Dendritic cell treated with granulocyte-macrophage colony-stimulating factor and Interleukin-4, amounts not matched to agents 40 ng/mL and 50 ng/mL, for 4 days (primary cell): ENCODE measurements around the gene KRTAP10-2.
A peak's percentile ranks its signal among the peaks of the same experiment; 100 is the strongest.
"Not testable (repeated sequence)": the region's sequence is repeated elsewhere in the genome, so short reads cannot be mapped to it uniquely, and the experiment has no call there.

Source experiments
- H3K27ac Mint-ChIP-seq: one replicate; pipeline ENCODE4 v1.8.0; 2022; ENCODE audit warnings: mild to moderate bottlenecking, mixed read lengths
- H3K27me3 Mint-ChIP-seq: one replicate; pipeline ENCODE4 v1.8.0; 2022; ENCODE audit warnings: mild to moderate bottlenecking, mixed read lengths
- H3K36me3 Mint-ChIP-seq: one replicate; pipeline ENCODE4 v1.8.0; 2022; ENCODE audit warnings: low read depth, mixed read lengths
- H3K4me1 Mint-ChIP-seq: one replicate; pipeline ENCODE4 v1.8.0; 2022; ENCODE audit warnings: low read depth, mixed read lengths
- H3K4me3 Mint-ChIP-seq: one replicate; pipeline ENCODE4 v1.8.0; 2022; ENCODE audit warnings: mild to moderate bottlenecking, moderate library complexity, mixed read lengths
- H3K9me3 Mint-ChIP-seq: one replicate; pipeline ENCODE4 v1.8.0; 2022; ENCODE audit warnings: mixed read lengths
- intact Hi-C: fragments of 100-400 bp; cut with micrococcal nuclease; formaldehyde crosslinking; loops from one replicate; pipeline ENCODE4 v1.15.0; 2022

The KRTAP10-2 gene

GRCh38 chr21:44506279-44507255 lies 44.7 kb downstream of the KRTAP10-2 start:
- Mint-ChIP-seq H3K36me3 (no peaks in the 10 kb centered on the region), H3K27ac (no peak overlapping the region), H3K27me3 (peaks cover 46% of the 10 kb centered on the region), H3K9me3 (peaks cover 6% of the 10 kb centered on the region), H3K4me1 (peaks cover 19% of the 10 kb centered on the region), H3K4me3 (no peak overlapping the region)
- intact Hi-C loops, result no loop called here

GRCh38 chr21:44505673-44506278 lies 45.5 kb downstream of the KRTAP10-2 start:
- H3K36me3 Mint-ChIP-seq, result no peaks in the 10 kb centered on the region
- intact Hi-C loops, result no loop called here
- no peak overlapping the region for H3K27ac Mint-ChIP-seq
- peaks cover 43% of the 10 kb centered on the region for H3K27me3 Mint-ChIP-seq
- peaks cover 19% of the 10 kb centered on the region for H3K4me1 Mint-ChIP-seq
- no peak overlapping the region for H3K4me3 Mint-ChIP-seq
- H3K9me3 Mint-ChIP-seq, result peaks cover 6% of the 10 kb centered on the region

GRCh38 chr21:44503901-44504399 lies 47.4 kb downstream of the KRTAP10-2 start:
- H3K36me3 Mint-ChIP-seq, result no peaks in the 10 kb centered on the region
- peaks cover 9% of the 10 kb centered on the region for H3K4me1 Mint-ChIP-seq
- H3K27me3 Mint-ChIP-seq, result peaks cover 30% of the 10 kb centered on the region
- no peak overlapping the region for H3K4me3 Mint-ChIP-seq
- intact Hi-C loops, result no loop called here
- peaks cover 6% of the 10 kb centered on the region for H3K9me3 Mint-ChIP-seq
- peak overlapping the region; percentile 42 for H3K27ac Mint-ChIP-seq

- intact Hi-C loops, H3K4me3 Mint-ChIP-seq, H3K9me3 Mint-ChIP-seq, H3K36me3 Mint-ChIP-seq, H3K4me1 Mint-ChIP-seq: not testable (repeated sequence)
- peak overlapping the region; percentile 56 for H3K27ac Mint-ChIP-seq
- H3K27me3 Mint-ChIP-seq, result peaks cover 26% of the 10 kb centered on the region
Measured at GRCh38 chr21:44503006-44503889, 48.1 kb downstream of the KRTAP10-2 start.

- H3K4me1 Mint-ChIP-seq, result peaks cover 15% of the 10 kb centered on the region
- H3K27ac Mint-ChIP-seq, result peak overlapping the region; percentile 56
- H3K36me3 Mint-ChIP-seq, result no peaks in the 10 kb centered on the region
- peaks cover 6% of the 10 kb centered on the region for H3K9me3 Mint-ChIP-seq
- no peak overlapping the region for H3K4me3 Mint-ChIP-seq
- H3K27me3 Mint-ChIP-seq, result peaks cover 27% of the 10 kb centered on the region
- intact Hi-C loops, result no loop called here
Measured at GRCh38 chr21:44502171-44502958, 48.9 kb downstream of the KRTAP10-2 start.
